Hematopoietic multipotent progenitor cell treated with erythropoietin and hydrocortisone succinate and interleukin-3 and kit ligand, for 8 days (in vitro differentiated cells): ENCODE measurements around the gene PSRC1.
"Not testable (repeated sequence)": the region's sequence is repeated elsewhere in the genome, so short reads cannot be mapped to it uniquely, and the experiment has no call there.

Experiments
- DNase-seq: peaks from one replicate; pipeline ENCODE4 v3.0.0-alpha.2; 2015

The PSRC1 gene

DNA sequence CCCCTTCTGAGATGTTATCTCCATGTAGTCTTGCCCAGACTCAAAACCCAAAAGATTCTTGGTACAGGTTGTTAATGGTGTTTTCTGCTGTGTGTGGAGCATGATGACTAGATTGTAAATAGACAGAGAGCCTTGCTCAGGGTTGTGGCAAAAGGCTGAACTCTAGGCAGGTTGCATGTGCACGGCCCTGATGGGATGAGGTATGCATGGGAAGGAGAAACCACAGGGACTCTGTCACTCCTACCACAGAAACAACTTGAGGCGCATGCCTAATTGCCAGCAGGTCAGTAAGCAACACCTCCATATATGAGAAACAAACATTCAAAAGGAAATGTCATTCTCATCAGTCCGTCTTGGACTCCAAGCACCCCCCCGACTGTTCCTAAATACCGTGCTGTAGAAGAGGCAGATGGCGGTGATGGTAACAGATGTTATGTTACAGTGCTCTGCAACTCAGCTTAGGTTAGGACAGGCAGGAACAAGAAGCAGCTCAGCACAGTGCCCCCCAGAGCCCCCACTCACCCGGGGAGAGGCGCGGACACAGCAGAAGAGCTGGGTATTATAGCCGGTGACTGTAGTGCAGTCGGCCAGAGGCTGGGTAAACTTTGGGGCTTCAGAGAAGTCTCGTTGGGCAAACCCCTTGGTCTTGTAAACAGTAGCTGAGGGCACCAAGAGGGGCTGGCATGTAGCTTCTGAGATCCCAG is 12.9 kb upstream of the PSRC1 start:
- DNase-seq, result no peak

GRCh38 chr1:109294481-109294880 is 11.5 kb upstream of the PSRC1 start:
- DNase-seq, result no peak

- DNase-seq, result no peak
These were observed 10.1 kb upstream of the PSRC1 start for GRCh38 chr1:109293026-109293425.

GRCh38 chr1:109292364-109292763 is 9.4 kb upstream of the PSRC1 start:
- DNase-seq, result no peak

DNA sequence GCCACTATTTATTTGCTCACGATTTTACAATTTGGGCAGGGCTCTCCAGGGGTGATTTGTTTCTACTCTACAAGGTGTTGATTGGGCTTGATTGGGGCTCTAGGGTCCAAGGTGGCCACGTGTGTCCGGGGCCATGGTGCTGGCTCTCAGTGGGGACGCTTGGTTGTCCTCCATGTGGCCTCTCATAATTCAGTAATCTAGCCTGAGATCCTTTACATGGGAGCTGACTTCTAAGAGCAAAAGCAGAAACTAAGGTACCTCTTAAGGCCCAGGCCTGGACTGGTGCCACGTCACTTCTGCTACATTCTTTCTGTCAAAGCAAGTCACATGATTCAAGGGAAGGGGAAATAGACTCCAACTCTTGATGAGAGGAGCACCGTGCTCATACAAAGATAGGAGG is 8.1 kb upstream of the PSRC1 start:
- DNase-seq, result peak; percentile 22

DNA sequence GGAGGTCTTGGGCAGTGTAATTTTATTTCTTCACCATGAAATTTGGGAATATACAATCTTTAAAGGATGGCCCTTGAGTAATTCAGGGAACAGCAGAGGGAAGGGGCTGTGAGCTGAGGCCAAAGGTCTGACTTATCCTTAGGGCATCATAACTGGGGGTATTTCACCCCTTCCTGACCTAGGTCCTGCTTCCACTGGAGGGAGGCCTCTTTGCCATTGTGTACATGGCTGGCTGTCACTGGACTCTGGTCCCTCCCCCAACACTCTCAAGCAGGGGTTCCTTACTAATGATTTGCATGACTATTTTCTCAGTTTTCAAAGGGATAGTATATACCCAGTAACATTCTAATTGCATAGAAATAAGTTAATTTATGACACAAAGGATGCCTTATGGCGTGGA is 7.2 kb upstream of the PSRC1 start:
- DNase-seq, result no peak

DNA sequence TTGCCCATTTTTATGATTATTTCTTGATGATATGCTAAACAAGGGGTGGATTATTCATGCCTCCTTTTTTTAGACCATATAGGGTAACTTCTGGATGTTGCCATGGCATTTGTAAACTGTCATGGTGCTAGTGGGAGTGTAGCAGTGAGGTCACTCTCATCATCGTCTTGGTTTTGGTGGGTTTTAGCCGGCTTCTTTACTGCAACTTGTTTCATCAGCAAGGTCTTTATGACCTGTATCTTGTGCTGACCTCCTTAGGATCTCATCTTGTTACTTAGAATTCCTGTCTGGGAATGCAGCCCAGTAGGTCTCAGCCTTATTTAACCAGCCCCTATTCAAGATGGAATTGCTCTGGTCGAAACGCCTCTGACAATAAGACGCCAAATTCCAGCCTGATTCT is 3.8 kb upstream of the PSRC1 start:
- DNase-seq, result not testable (repeated sequence)

DNA sequence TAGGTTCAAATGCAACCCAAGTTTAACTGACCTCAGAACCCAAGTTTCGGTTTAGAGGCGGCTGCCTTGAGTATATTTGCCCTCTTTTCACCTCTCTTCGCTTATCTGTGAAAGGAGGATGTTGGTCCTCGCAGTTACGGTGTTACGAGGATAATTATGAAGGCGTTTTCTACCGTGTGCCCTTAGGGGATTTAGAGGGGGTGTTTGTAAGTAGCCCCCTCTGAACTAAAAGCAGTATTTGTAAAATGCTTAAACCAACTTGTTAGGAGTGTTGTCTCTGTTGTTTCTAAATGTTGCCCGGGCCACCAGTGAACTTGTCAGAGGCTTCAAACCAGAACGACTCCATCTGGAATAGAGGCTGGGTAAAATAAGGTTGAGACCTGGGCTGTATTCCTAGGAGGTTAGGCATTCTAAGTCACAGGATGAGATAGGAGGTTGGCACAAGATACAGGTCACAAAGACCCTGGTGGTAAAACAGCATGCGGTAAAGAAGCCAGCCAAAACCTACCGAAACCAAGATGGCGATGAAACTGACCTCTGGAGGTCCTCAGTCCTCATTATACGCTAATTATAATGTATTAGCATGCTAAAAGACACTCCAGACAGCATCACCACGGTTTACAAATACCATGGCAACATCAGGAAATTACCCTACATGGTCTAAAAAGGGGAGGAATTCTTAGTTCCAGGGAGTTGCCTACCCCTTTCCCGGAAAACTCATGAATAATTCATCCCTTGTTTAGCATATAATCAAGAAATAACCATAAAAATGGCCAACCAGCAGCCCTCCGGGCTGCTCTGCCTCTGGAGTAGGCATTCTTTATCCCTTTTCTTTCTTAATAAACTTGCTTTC is 1.0 kb upstream of the PSRC1 start:
- DNase-seq, result no peak

DNA sequence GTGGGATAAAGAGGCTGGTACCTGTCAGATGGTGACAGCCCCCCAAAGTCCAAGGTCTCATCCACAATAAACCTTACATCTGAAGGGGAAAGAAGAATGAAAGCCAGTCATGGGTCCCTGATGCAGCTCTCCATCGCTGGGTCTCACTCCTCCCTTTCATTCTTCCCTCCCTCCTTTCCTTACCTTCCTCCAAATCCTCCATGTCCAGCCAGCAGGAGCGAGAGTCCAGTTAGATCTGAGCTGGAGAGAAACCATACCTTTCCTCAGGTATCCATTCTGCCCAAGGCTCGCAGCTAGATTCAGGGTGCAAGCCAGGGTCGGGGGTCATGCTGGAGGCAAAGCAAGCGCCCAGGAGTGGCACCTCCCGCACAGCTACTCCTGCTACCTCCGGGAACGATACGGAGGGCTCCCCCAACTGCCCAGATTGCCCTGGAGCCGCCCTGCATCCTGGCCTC is 421 bp downstream of the PSRC1 start:
- DNase-seq, result no peak

DNA sequence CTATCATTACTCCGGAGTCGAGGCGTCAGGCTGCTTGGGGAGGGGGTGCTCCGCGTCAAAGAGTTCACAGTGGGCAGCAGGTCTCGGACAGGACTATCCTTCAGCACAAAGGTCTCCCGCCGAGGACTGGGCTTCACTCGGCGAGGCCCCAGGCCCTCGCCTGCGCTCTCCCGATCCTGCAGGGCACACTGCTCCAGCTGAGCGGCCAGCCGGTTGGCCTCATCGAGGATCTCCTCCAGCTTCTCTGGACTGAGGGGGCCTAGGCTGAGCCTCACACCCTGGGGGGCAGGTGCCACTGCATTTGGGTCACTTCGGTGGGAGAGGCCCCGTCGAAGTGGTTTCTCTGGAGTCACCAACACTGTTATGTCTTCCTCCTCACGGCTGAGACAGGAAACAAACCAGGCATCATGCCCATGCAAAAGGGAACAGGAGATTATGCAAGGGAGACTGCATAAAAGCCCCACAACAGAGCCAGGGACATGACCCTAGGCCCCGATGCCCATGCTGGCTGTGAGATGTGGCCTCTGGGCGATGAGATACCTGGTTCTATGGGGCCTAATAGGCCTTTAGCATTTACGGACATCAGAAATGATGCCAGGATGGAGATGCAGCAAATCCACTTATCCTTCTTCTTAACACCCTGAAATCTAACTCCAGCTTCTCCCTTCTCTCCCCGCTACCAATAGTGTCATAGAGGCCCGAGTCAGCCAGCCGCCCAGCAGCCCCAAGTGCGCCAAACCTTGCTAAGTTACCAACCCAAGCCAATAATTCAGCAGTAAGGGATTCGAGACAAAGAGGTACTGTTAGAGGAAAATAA is 1.1 kb downstream of the PSRC1 start:
- DNase-seq, result no peak

- DNase-seq, result no peak
These were observed 2.1 kb downstream of the PSRC1 start for GRCh38 chr1:109280862-109281261.

DNA sequence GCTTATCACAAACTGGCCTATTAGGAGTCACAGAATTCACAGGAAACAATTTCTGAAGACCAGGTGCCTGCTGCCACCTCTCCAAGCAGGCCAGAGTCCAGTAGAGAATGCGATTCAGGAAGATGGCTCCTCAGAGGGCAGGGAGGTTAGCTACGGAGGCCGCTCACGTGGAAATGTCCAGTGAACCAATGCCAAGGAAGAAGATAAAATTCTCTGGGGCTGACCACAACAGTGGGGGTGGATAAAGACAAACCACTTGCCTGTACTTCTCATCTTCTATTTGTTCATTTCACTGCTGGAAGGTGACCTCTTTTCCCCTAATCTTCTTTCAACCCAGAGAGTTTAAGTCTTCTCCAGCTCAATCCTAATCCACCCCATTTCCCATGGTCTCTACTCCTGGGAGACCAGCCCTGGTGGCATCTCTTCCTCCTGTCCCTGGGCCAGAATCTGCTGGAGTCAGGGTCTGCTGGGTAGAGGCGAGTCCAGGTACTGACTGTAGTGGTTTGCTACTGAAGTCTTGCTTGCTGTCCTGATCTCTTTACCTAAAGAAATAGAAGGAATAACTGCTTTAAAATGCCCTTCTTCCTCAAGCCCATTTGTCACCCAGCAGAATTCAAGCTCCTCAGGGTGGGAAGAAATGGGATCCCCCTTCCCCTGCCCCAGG is 3.2 kb downstream of the PSRC1 start:
- no peak for DNase-seq

GRCh38 chr1:109277434-109278204 is 5.3 kb downstream of the PSRC1 start:
- DNase-seq, result peak; percentile 80

DNA sequence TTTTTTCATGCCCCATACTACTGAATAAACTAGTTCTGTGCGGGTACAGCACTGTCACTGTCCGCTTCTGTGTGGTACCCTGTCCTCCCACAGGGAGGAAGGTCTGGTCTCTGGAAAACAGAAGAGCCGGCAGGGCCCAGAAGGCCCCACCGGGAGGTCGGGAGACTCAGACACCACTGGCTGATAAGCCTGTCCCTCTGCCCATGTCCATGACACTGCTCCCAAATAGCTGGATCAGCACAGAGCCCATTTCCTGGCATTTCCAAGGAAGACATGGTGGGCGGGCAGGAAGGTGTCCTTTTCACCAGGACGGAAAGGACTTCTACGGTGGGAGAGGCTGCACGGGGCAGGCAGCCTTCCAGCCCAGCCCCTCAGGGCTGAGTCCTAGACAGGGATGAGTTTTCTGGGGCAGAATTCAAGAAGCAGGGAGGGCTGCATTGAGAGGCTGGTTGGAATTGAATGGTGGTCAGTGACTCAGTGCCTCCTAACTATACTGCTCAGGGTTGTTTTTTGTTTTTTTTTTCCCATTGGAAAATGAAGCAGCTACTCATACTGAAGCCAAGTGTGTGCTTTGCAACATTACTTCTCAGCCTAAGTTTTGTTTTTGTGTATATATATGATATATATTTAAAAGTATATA is 7.1 kb downstream of the PSRC1 start:
- no peak for DNase-seq

DNA sequence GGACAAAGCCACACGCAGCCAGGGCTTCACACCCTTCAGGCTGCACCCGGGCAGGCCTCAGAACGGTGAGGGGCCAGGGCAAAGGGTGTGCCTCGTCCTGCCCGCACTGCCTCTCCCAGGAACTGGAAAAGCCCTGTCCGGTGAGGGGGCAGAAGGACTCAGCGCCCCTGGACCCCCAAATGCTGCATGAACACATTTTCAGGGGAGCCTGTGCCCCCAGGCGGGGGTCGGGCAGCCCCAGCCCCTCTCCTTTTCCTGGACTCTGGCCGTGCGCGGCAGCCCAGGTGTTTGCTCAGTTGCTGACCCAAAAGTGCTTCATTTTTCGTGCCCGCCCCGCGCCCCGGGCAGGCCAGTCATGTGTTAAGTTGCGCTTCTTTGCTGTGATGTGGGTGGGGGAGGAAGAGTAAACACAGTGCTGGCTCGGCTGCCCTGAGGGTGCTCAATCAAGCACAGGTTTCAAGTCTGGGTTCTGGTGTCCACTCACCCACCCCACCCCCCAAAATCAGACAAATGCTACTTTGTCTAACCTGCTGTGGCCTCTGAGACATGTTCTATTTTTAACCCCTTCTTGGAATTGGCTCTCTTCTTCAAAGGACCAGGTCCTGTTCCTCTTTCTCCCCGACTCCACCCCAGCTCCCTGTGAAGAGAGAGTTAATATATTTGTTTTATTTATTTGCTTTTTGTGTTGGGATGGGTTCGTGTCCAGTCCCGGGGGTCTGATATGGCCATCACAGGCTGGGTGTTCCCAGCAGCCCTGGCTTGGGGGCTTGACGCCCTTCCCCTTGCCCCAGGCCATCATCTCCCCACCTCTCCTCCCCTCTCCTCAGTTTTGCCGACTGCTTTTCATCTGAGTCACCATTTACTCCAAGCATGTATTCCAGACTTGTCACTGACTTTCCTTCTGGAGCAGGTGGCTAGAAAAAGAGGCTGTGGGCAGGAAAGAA is 8.1 kb downstream of the PSRC1 start:
- DNase-seq, result no peak

DNA sequence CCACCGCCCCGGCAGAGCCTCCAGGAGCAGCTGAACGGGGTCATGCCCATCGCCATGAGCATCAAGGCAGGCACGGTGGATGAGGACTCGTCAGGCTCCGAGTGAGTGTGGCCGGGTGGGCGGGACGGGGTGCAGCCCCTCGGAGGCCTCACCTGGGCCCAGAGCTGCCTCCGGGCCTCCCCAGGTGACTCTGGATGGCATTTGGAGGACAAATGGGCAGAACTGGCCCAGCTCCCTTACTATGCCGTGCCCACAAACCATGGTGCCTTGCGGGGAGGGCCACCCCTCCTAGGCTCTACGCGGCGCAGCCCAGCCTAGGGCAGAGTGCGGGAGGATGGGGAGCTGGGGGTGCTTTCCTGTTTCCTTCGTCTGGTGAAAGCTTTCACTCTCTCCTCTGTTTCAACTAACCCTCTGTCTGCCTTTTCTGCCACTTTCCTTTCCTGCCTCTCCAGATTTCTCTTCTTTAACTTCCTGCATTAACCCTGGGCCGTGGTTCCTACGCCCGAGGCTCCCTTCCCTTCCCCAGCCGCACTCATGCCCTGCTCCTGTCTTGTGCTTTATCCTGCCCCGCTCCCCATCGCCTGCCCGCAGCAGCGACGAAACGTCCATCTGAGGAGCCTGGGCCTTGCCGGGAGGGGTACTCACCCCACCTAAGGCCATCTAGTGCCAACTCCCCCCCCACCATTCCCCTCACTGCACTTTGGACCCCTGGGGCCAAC is 9.2 kb downstream of the PSRC1 start:
- no peak for DNase-seq

- DNase-seq, result no peak
These were observed 10.0 kb downstream of the PSRC1 start for GRCh38 chr1:109272831-109273547.

- DNase-seq, result no peak
These were observed 10.7 kb downstream of the PSRC1 start for GRCh38 chr1:109272021-109272799.
